SK-N-SH treated with all-trans-retinoic acid at 6 μM for 48 hours (cell line): ENCODE measurements around the gene FARS2.

Source experiments
- PPARA ChIP-seq: fragments of 250-450 bp; sonication (Bioruptor Pico); IDR thresholded peaks from 2 replicates; pipeline ENCODE4 v1.5.0; 2020; ENCODE audit warnings: mild to moderate bottlenecking, borderline replicate concordance
- RARB ChIP-seq: fragments of 250-450 bp; sonication (Bioruptor Pico); IDR thresholded peaks from 2 replicates; pipeline ENCODE4 v1.8.0; 2021; ENCODE audit warnings: mild to moderate bottlenecking, moderate library complexity
- SNAI2 ChIP-seq: fragments of 250-450 bp; sonication (Bioruptor Pico); IDR thresholded peaks from 2 replicates; pipeline ENCODE4 v1.5.0; 2020; ENCODE audit warnings: mild to moderate bottlenecking, moderate library complexity
- TOX ChIP-seq: fragments of 250-450 bp; sonication (Bioruptor Pico); IDR thresholded peaks from 2 replicates; pipeline ENCODE4 v1.8.0; 2021; ENCODE audit warnings: mild to moderate bottlenecking, moderate library complexity, borderline replicate concordance
- ZNF565 ChIP-seq: fragments of 450-650 bp; formaldehyde crosslinking; conservative IDR thresholded peaks from 2 replicates; pipeline ENCODE4 v1.5.0; 2020; ENCODE audit warnings: low read depth, mild to moderate bottlenecking, moderate library complexity

- TF ChIP-seq PPARA (CRISPR knock-in tag): no peak
- no peak for TF ChIP-seq ZNF565
- no peak for TF ChIP-seq TOX (CRISPR knock-in tag)
- TF ChIP-seq SNAI2 (CRISPR knock-in tag): no peak
- no peak for TF ChIP-seq RARB (CRISPR knock-in tag)
These were observed 493.6 kb downstream of the FARS2 start for GRCh38 chr6:5754904-5755303.
